CD4-positive, alpha-beta T cell (primary cell): ENCODE measurements around the gene ZNF792. TPM values are rescaled to one million over a fixed set of nuclear protein-coding genes. Genes with fewer than 3 reads are reported as not detected.
A peak's percentile ranks its signal among the peaks of the same experiment; 100 is the strongest.

Experiments
- ATAC-seq: fragments of 200-7000 bp; cut with Tn5 transposase; one replicate; pipeline ENCODE4 v1.10.0; 2022; ENCODE audit warnings: mild to moderate bottlenecking; ENCODE audit not compliant: poor library complexity
- CTCF ChIA-PET: fragments of 350-600 bp; sonication (Branson Sonifier 250); formaldehyde crosslinking; loops from one replicate; lab custom pipeline; 2021; ENCODE audit warnings: antibody characterized with exemption, inconsistent platforms; lab: Charles Lee
- POLR2A ChIA-PET: fragments of 350-600 bp; sonication (Branson Sonifier 250); formaldehyde crosslinking; loops from one replicate; lab custom pipeline; 2021; ENCODE audit warnings: antibody characterized with exemption, inconsistent platforms; lab: Charles Lee
- DNase-seq, 14 experiments: peaks; one replicate each; pipeline ENCODE4 v3.0.0-alpha.2; 2013 to 2020; ENCODE audit warnings: mixed read lengths in 2 of 14
- H3K27ac ChIP-seq, 2 donors: one replicate each; pipeline versions ENCODE4 v1.5.1 to v1.7.0; 2013; ENCODE audit warnings: low read length in 2 of 2, low read depth in 1 of 2, mild to moderate bottlenecking in 1 of 2
- H3K27me3 ChIP-seq, 2 experiments: 1 replicate in 1 of 2; 2 replicates in 1 of 2; pipeline versions ENCODE4 v1.6.1 to v1.7.0; 2013; ENCODE audit warnings: low read length in 2 of 2, control low read depth in 1 of 2, mild to moderate bottlenecking in 1 of 2, moderate library complexity in 1 of 2; ENCODE audit not compliant: insufficient read depth in 2 of 2, control insufficient read depth in 1 of 2
- H3K36me3 ChIP-seq: one replicate; pipeline ENCODE4 v1.6.1; 2013; ENCODE audit warnings: low read length, control low read depth; ENCODE audit not compliant: insufficient read depth
- H3K4me1 ChIP-seq: one replicate; pipeline ENCODE4 v1.6.1; 2013; ENCODE audit warnings: low read length, control low read depth; ENCODE audit not compliant: insufficient read depth
- H3K4me3 ChIP-seq: one replicate; pipeline ENCODE4 v1.5.1; 2013; ENCODE audit warnings: mild to moderate bottlenecking, low read length, moderate library complexity
- H3K9me3 ChIP-seq, 2 experiments: 1 replicate in 1 of 2; 2 replicates in 1 of 2; pipeline versions ENCODE4 v1.6.1 to v1.7.0; 2013; ENCODE audit warnings: low read length in 2 of 2, mild to moderate bottlenecking in 2 of 2, control low read depth in 1 of 2, moderate library complexity in 1 of 2; ENCODE audit not compliant: control insufficient read depth in 1 of 2, insufficient read depth in 1 of 2
- H3K27ac Mint-ChIP-seq: one replicate; pipeline ENCODE4 v1.8.0; 2020; ENCODE audit warnings: mixed read lengths
- H3K27me3 Mint-ChIP-seq: one replicate; pipeline ENCODE4 v1.8.0; 2021; ENCODE audit warnings: mixed read lengths
- H3K36me3 Mint-ChIP-seq: one replicate; pipeline ENCODE4 v1.8.0; 2021; ENCODE audit warnings: low read depth, mixed read lengths
- H3K4me1 Mint-ChIP-seq: one replicate; pipeline ENCODE4 v1.8.0; 2021; ENCODE audit warnings: low read depth, mixed read lengths
- H3K4me3 Mint-ChIP-seq: one replicate; pipeline ENCODE4 v1.8.0; 2020; ENCODE audit warnings: mild to moderate bottlenecking, mixed read lengths
- H3K9me3 Mint-ChIP-seq: one replicate; pipeline ENCODE4 v1.8.0; 2020; ENCODE audit warnings: mixed read lengths
- CTCF ChIP-seq: fragments of 200-600 bp; IDR thresholded peaks from one replicate; pipeline ENCODE4 v1.8.0; 2022; ENCODE audit warnings: antibody characterized with exemption, mild to moderate bottlenecking
- intact Hi-C, 2 experiments: fragments of 100-400 bp; cut with DNase I in 1 of 2; cut with micrococcal nuclease in 1 of 2; formaldehyde crosslinking; loops; one replicate each; pipeline versions ENCODE4 v1.15.1 to v1.9.0; 2023 to 2025; cut with DNase I, micrococcal nuclease
- total RNA-seq, 174 experiments: library from RNA in 2 of 174; stranded (reverse) in 2 of 174; gene quantifications; one replicate each; pipeline ENCODE4 v1.2.3 and lab custom pipeline; 2021 to 2026

Gene ZNF792
- total RNA-seq, 2 experiments from 2014 or later = 6.8 to 8.9 TPM

- intact Hi-C loops = no loop called here
- DNase-seq = no peak
- Histone ChIP-seq H3K4me3 (no peak overlapping the region), H3K9me3 (no peaks in the 10 kb centered on the region), H3K4me1 (peaks cover 15% of the 10 kb centered on the region), H3K27me3 (no peaks in the 10 kb centered on the region), H3K36me3 (no peaks in the 10 kb centered on the region), H3K27ac (no peak overlapping the region)
- Mint-ChIP-seq H3K4me1 (peaks cover 45% of the 10 kb centered on the region), H3K27ac (no peak overlapping the region), H3K36me3 (no peaks in the 10 kb centered on the region), H3K27me3 (no peaks in the 10 kb centered on the region), H3K9me3 (no peaks in the 10 kb centered on the region), H3K4me3 (no peak overlapping the region)
- ChIA-PET CTCF (no interaction called here), POLR2A (interaction anchor here (1.1 kb wide), 1 partner anchor 8 kb away, joined by 5 read pairs; no protein-coding TSS in a partner anchor)
- no peak for TF ChIP-seq CTCF
- no peak for ATAC-seq
These were observed 24.1 kb upstream of the ZNF792 start for GRCh38 chr19:34988119-34988518.

- intact Hi-C loops = no loop called here
- H3K27ac Mint-ChIP-seq = peak overlapping the region; percentile 50
- CTCF ChIA-PET = interaction anchor here (0.5 to 0.7 kb wide), 2 partner anchors 13 to 23 kb away, joined by 3 to 4 read pairs; no protein-coding TSS in a partner anchor
These were observed 21.4 kb upstream of the ZNF792 start for GRCh38 chr19:34985249-34986022.

GRCh38 chr19:34984287-34984686, 20.3 kb upstream of the ZNF792 start:
- Mint-ChIP-seq H3K27me3 (no peaks in the 10 kb centered on the region), H3K9me3 (no peaks in the 10 kb centered on the region), H3K36me3 (no peaks in the 10 kb centered on the region), H3K4me1 (peaks cover 16% of the 10 kb centered on the region), H3K27ac (no peak overlapping the region), H3K4me3 (no peak overlapping the region)
- no peak for DNase-seq
- TF ChIP-seq CTCF = no peak
- no peak for ATAC-seq
- no peak overlapping the region for H3K4me3 ChIP-seq
- H3K36me3 ChIP-seq = no peaks in the 10 kb centered on the region
- peaks cover 11% of the 10 kb centered on the region for H3K4me1 ChIP-seq
- H3K27me3 ChIP-seq = no peaks in the 10 kb centered on the region
- intact Hi-C loops = no loop called here
- ChIA-PET CTCF (no interaction called here), POLR2A (interaction anchor here (0.8 to 1.0 kb wide), 2 partner anchors 12 to 30 kb away, joined by 3 read pairs; no protein-coding TSS in a partner anchor)
- H3K27ac ChIP-seq = no peak overlapping the region
- H3K9me3 ChIP-seq = no peaks in the 10 kb centered on the region

More at GRCh38 chr19:34985249-34986022, 21.4 kb upstream of the ZNF792 start:
- no peak for TF ChIP-seq CTCF
- peak overlapping the region in 1 of 2 donors; percentile 8 for H3K27ac ChIP-seq
- no peaks in the 10 kb centered on the region for H3K9me3 ChIP-seq
- Mint-ChIP-seq H3K9me3 (no peaks in the 10 kb centered on the region), H3K27me3 (no peaks in the 10 kb centered on the region), H3K4me3 (peak overlapping the region; percentile 43), H3K4me1 (peaks cover 22% of the 10 kb centered on the region), H3K36me3 (no peaks in the 10 kb centered on the region)
- DNase-seq = peak in 6 of 14 experiments; percentile 29 to 56 (median 42)
- ATAC-seq = peak; percentile 77
- no peaks in the 10 kb centered on the region for H3K36me3 ChIP-seq
- POLR2A ChIA-PET = interaction anchor here (1.0 to 2.0 kb wide), 6 partner anchors 11 to 29 kb away, joined by 3 to 15 read pairs (median 6); partner anchors contain the start of gene GRAMD1A
- H3K4me3 ChIP-seq = no peak overlapping the region
- H3K4me1 ChIP-seq = peaks cover 13% of the 10 kb centered on the region
- no peaks in the 10 kb centered on the region for H3K27me3 ChIP-seq
